OCI-LY7 (cell line): ENCODE measurements around the gene LY6G6D. TPM values are rescaled to one million over a fixed set of nuclear protein-coding genes. Genes with fewer than 3 reads are reported as not detected.

ENCODE experiments used
- BruUV-seq: library from RNA; stranded (reverse); fragments of 400-500 nt; replicated peaks from 2 replicates; lab custom pipeline; 2021; lab: Mats Ljungman, UMichigan
- CTCF ChIA-PET: fragments of 300-600 bp; sonication (Branson Sonifier 250); formaldehyde crosslinking; loops from one replicate; lab custom pipeline; 2022; ENCODE audit warnings: antibody characterized with exemption; ENCODE audit not compliant: unreplicated experiment; lab: Charles Lee
- POLR2A ChIA-PET: fragments of 300-600 bp; sonication (Branson Sonifier 250); formaldehyde crosslinking; loops from one replicate; lab custom pipeline; 2022; ENCODE audit warnings: antibody characterized with exemption; lab: Charles Lee
- DNase-seq: peaks from one replicate; pipeline ENCODE4 v3.0.0-alpha.2; 2015; ENCODE audit warnings: low spot score
- H2AFZ ChIP-seq: fragments of 200-600 bp; sonication (generic), shearing (Covaris generic); 2 replicates; pipeline ENCODE4 v1.6.1; 2014; ENCODE audit warnings: mild to moderate bottlenecking, antibody characterized with exemption, low read length, moderate library complexity
- H3K27ac ChIP-seq: fragments of 200-600 bp; sonication (generic); 2 replicates; pipeline ENCODE4 v1.5.1; 2014; ENCODE audit warnings: mixed run types, low read depth, mild to moderate bottlenecking, moderate library complexity, low read length, inconsistent platforms; ENCODE audit not compliant: poor library complexity, severe bottlenecking
- H3K36me3 ChIP-seq: fragments of 200-600 bp; sonication (generic); 2 replicates; pipeline ENCODE4 v1.6.1; 2014; ENCODE audit warnings: mild to moderate bottlenecking, antibody characterized with exemption, low read length, moderate library complexity, mixed read lengths; ENCODE audit not compliant: insufficient read depth
- H3K4me1 ChIP-seq: fragments of 200-600 bp; sonication (generic); 2 replicates; pipeline ENCODE4 v1.5.1; 2014; ENCODE audit warnings: mild to moderate bottlenecking, low read length; ENCODE audit not compliant: insufficient read depth, poor library complexity, severe bottlenecking
- H3K4me2 ChIP-seq: fragments of 200-600 bp; sonication (generic); 2 replicates; pipeline ENCODE4 v1.6.1; 2014; ENCODE audit warnings: mild to moderate bottlenecking, low read length
- H3K4me3 ChIP-seq: fragments of 200-600 bp; sonication (generic); 2 replicates; pipeline ENCODE4 v1.5.1; 2014; ENCODE audit warnings: mild to moderate bottlenecking, low read depth, low read length; ENCODE audit not compliant: poor library complexity, severe bottlenecking
- H3K79me2 ChIP-seq: fragments of 200-600 bp; sonication (generic); 2 replicates; pipeline ENCODE4 v1.6.1; 2016; ENCODE audit warnings: low read depth, mild to moderate bottlenecking, low read length, moderate library complexity, mixed read lengths; ENCODE audit not compliant: insufficient read depth
- H3K9me2 ChIP-seq: fragments of 200-600 bp; sonication (generic); 2 replicates; pipeline ENCODE4 v1.6.1; 2016; ENCODE audit warnings: mild to moderate bottlenecking, low read length, mixed read lengths; ENCODE audit not compliant: insufficient read depth
- H3K9me3 ChIP-seq: fragments of 200-600 bp; sonication (generic); 2 replicates; pipeline ENCODE4 v1.6.1; 2014; ENCODE audit warnings: mild to moderate bottlenecking, mixed run types, low read length, mixed read lengths
- H4K20me1 ChIP-seq: fragments of 200-600 bp; sonication (generic); 2 replicates; pipeline ENCODE4 v1.6.1; 2014; ENCODE audit warnings: mild to moderate bottlenecking, antibody characterized with exemption, low read length, moderate library complexity, mixed read lengths; ENCODE audit not compliant: insufficient read depth
- CTCF ChIP-seq: fragments of 200-600 bp; sonication (generic); conservative IDR thresholded peaks from 2 replicates; pipeline ENCODE4 v1.5.1; 2014; ENCODE audit warnings: mild to moderate bottlenecking, antibody characterized with exemption, low read length, moderate library complexity, mixed read lengths
- EZH2phosphoT487 ChIP-seq: fragments of 200-600 bp; sonication (generic); IDR thresholded peaks from 2 replicates; pipeline ENCODE4 v1.6.1; 2018; ENCODE audit warnings: low read depth, borderline replicate concordance, mild to moderate bottlenecking, mixed run types, antibody characterized with exemption, low read length, moderate library complexity, mixed read lengths
- intact Hi-C: fragments of 100-400 bp; cut with micrococcal nuclease; formaldehyde crosslinking; loops from one replicate; pipeline ENCODE4 v1.10.0; 2022; ENCODE audit not compliant: unreplicated experiment
- total RNA-seq, 2 experiments: library from RNA; depleted of rRNA in 1 of 2; stranded (reverse); fragments of >200 nt in 1 of 2; shearing (Covaris generic) in 1 of 2; gene quantifications; 2 replicates each; pipeline ENCODE4 v1.2.3, GENCODE V29; 2014 to 2022

Gene LY6G6D
- total RNA-seq, 2 experiments from 2014 or later = not detected

- 0 out of 2 replicates have a peak, but pooled peaks cover 8% of the 10 kb centered on the region for H4K20me1 ChIP-seq
- peaks cover 47% of the 10 kb centered on the region for H3K79me2 ChIP-seq
- intact Hi-C loops = loop anchor here (1.0 to 2.0 kb wide), 8 partner anchors 9 to 245 kb away; partner anchors contain the start of genes ABHD16A, ATP6V1G2, DDAH2 and HSPA1B
- no peaks in the 10 kb centered on the region for H3K9me3 ChIP-seq
- CTCF ChIA-PET = interaction anchor here (1.0 to 1.3 kb wide), 2 partner anchors 8 to 93 kb away, joined by 3 to 5 read pairs; no protein-coding TSS in a partner anchor
- no TSS peak for BruUV-seq
- peak overlapping the region; percentile 93 for H3K27ac ChIP-seq
- TF ChIP-seq CTCF = peak; percentile 68
- TF ChIP-seq EZH2phosphoT487 = no peak
- peak overlapping the region; percentile 76 for H3K4me2 ChIP-seq
- peaks cover 36% of the 10 kb centered on the region for H3K36me3 ChIP-seq
- POLR2A ChIA-PET = interaction anchor here (0.7 to 7.1 kb wide), 22 partner anchors 8 to 225 kb away, joined by 3 to 43 read pairs (median 4); partner anchors contain the start of genes ABHD16A, BAG6, HSPA1B and LSM2
- H3K4me3 ChIP-seq = peak overlapping the region; percentile 55
- peaks cover 61% of the 10 kb centered on the region for H3K4me1 ChIP-seq
- H2AFZ ChIP-seq = no peak overlapping the region
- no peaks in the 10 kb centered on the region for H3K9me2 ChIP-seq
- peak; percentile 82 for DNase-seq
Observed at GRCh38 chr6:31737991-31738979, 23.1 kb downstream of the LY6G6D start.

GRCh38 chr6:31739639-31740396, 24.7 kb downstream of the LY6G6D start, which contains the start of gene MSH5:
Gene MSH5, plus strand, starts transcription at chr6:31740005. Its CDS starts 462 bp downstream, at chr6:31740467.
- Histone ChIP-seq H3K36me3 (peaks cover 38% of the 10 kb centered on the region), H3K79me2 (peaks cover 34% of the 10 kb centered on the region), H4K20me1 (no peaks in the 10 kb centered on the region), H2AFZ (no peak within 1 kb of the TSS; the same call in 1 of the 2 replicates), H3K4me3 (peak within 1 kb of the TSS; percentile 79), H3K9me3 (no peaks in the 10 kb centered on the region), H3K4me1 (peaks cover 50% of the 10 kb centered on the region), H3K9me2 (no peaks in the 10 kb centered on the region), H3K4me2 (peak within 1 kb of the TSS; percentile 76), H3K27ac (peak within 1 kb of the TSS; percentile 93)
- DNase-seq = peak; percentile 100
- POLR2A ChIA-PET = interaction anchor here (0.6 to 7.1 kb wide), 15 partner anchors 10 to 123 kb away, joined by 3 to 43 read pairs (median 4); partner anchors contain the start of genes ABHD16A, HSPA1B, LSM2 and NEU1
- TF ChIP-seq EZH2phosphoT487 (no peak), CTCF (no peak)
- intact Hi-C loops = loop anchor here (1.0 to 5.0 kb wide), 9 partner anchors 37 to 247 kb away; partner anchors contain the start of genes ABHD16A, ATP6V1G2, HSPA1B and NFKBIL1
- CTCF ChIA-PET = interaction anchor here (0.5 to 1.7 kb wide), 5 partner anchors 12 to 61 kb away, joined by 3 to 6 read pairs (median 3); partner anchors contain the start of genes ABHD16A and VARS1
- TSS peak; percentile 61 for BruUV-seq
